Osteocyte (in vitro differentiated cells): Measurements from ENCODE around the gene TRAP1. TPM values are rescaled to one million over a fixed set of nuclear protein-coding genes. Genes with fewer than 3 reads are reported as not detected.

Source experiments
- DNase-seq: peaks from one replicate; pipeline ENCODE4 v3.0.0; 2021; ENCODE audit warnings: mixed read lengths; ENCODE audit not compliant: unreplicated experiment; ENCODE audit errors: extremely low spot score
- H3K27ac Mint-ChIP-seq: one replicate; pipeline ENCODE4 v1.8.0; 2021; ENCODE audit warnings: mild to moderate bottlenecking, mixed read lengths; ENCODE audit not compliant: unreplicated experiment
- H3K27me3 Mint-ChIP-seq: one replicate; pipeline ENCODE4 v1.8.0; 2021; ENCODE audit warnings: mixed read lengths; ENCODE audit not compliant: unreplicated experiment
- H3K36me3 Mint-ChIP-seq: one replicate; pipeline ENCODE4 v1.8.0; 2021; ENCODE audit warnings: mixed read lengths; ENCODE audit not compliant: unreplicated experiment
- H3K4me1 Mint-ChIP-seq: one replicate; pipeline ENCODE4 v1.8.0; 2021; ENCODE audit warnings: mixed read lengths; ENCODE audit not compliant: unreplicated experiment
- H3K4me3 Mint-ChIP-seq: one replicate; pipeline ENCODE4 v1.8.0; 2021; ENCODE audit warnings: mild to moderate bottlenecking, moderate library complexity, mixed read lengths; ENCODE audit not compliant: unreplicated experiment
- H3K9me3 Mint-ChIP-seq: one replicate; pipeline ENCODE4 v1.8.0; 2021; ENCODE audit warnings: mixed read lengths; ENCODE audit not compliant: unreplicated experiment
- total RNA-seq: library from RNA; stranded (reverse); gene quantifications from 2 replicates; pipeline ENCODE4 v1.2.1, GENCODE V29; 2021
- TF ChIP-seq, protein P1 (sequence below): fragments of 200-600 bp; sonication (generic); IDR thresholded peaks from 2 replicates; pipeline ENCODE4 v1.5.0; 2021; ENCODE audit warnings: antibody characterized with exemption, mild to moderate bottlenecking, moderate library complexity

The TRAP1 gene
- total RNA-seq, 1 donor from 2014 or later, result 81.9 TPM

DNA sequence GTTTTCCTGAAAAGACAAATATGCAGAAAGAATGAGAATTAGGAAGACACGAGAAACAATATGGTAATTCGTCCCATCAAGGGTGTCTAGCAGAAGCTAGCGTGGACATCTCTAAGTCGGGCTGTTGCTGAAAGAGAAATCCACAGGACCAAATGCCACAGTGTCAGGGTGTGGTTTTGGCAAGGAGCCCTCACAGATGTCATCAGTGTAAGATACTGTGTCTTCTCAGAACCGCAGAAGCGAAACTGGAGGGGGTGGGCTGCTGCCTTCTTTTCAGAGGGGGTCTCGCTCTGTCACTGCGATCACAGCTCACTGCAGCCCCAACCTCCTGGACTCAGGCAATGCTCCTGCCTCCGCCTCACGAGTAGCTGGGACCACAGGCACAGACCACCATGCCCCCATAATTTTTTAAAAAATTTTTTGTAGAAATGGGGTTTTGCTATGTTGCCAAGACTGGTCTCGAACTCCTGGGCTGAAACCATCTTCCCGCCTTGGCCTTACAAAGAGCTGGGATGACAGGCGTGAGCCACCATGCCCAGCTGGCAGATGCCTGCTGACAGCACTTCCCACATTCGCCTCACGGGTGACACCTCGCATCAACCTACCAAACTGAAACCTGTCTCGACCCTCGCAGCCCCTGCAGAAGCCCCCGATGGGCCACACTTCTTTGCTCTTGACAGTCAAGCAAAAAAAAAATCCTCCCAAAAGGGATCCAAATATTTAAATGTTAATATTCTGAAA, 26.2 kb downstream of the TRAP1 start:
- TF ChIP-seq, protein P1, sequence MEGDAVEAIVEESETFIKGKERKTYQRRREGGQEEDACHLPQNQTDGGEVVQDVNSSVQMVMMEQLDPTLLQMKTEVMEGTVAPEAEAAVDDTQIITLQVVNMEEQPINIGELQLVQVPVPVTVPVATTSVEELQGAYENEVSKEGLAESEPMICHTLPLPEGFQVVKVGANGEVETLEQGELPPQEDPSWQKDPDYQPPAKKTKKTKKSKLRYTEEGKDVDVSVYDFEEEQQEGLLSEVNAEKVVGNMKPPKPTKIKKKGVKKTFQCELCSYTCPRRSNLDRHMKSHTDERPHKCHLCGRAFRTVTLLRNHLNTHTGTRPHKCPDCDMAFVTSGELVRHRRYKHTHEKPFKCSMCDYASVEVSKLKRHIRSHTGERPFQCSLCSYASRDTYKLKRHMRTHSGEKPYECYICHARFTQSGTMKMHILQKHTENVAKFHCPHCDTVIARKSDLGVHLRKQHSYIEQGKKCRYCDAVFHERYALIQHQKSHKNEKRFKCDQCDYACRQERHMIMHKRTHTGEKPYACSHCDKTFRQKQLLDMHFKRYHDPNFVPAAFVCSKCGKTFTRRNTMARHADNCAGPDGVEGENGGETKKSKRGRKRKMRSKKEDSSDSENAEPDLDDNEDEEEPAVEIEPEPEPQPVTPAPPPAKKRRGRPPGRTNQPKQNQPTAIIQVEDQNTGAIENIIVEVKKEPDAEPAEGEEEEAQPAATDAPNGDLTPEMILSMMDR, result no peak
- peak overlapping the region; percentile 40 for H3K4me3 Mint-ChIP-seq
- peaks cover 17% of the 10 kb centered on the region for H3K36me3 Mint-ChIP-seq
- no peaks in the 10 kb centered on the region for H3K9me3 Mint-ChIP-seq
- H3K4me1 Mint-ChIP-seq, result peaks cover 18% of the 10 kb centered on the region
- no peaks in the 10 kb centered on the region for H3K27me3 Mint-ChIP-seq
- peak overlapping the region; percentile 78 for H3K27ac Mint-ChIP-seq
- DNase-seq, result no peak

DNA sequence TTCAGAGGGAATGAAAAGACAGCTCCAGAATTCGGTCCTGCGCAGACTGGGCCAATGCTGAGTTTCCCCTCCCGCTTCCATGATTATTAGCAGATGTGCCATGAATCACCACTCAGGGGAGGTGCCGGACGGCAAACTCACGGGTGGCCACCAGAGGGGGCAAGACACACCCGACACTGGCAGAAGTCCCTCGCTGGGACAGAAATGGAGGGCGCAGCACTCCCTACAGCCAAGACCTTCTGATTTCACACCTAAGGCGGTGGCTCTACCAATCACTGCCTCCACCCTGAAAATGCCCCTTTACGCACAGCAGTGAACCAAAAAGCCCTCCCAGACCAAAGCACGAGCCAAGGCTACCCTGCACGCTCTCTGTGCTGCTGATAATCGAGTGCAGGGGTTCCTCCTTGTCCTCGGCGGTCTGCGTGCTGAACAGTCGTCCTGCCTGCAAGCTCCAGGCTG, 26.8 kb downstream of the TRAP1 start:
- Mint-ChIP-seq H3K27me3 (no peaks in the 10 kb centered on the region), H3K27ac (peak overlapping the region; percentile 78), H3K4me1 (peaks cover 18% of the 10 kb centered on the region), H3K9me3 (no peaks in the 10 kb centered on the region), H3K36me3 (peaks cover 21% of the 10 kb centered on the region), H3K4me3 (peak overlapping the region; percentile 40)
- TF ChIP-seq, protein P1, result peak; percentile 96
- peak; percentile 98 for DNase-seq

DNA sequence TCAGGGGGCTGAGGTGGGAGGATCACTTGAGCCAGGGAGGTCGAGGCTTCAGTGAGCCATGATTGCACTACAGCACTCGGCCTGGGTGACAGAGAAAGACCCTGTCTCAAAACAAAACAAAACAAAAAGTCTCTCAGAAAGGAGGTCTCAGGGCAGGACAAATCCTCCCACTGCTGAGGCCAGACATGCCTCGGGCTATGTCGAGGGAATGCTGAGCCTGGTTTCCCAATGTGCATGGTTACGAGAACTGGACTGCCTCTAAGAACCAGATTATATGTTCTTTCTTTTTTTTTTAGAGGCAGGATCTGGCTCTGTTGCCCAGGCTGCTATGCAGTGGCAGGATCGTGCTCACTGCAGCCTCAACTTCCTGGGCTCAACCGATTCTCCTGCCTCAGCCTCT, 27.6 kb downstream of the TRAP1 start:
- no peak overlapping the region for H3K4me3 Mint-ChIP-seq
- no peaks in the 10 kb centered on the region for H3K27me3 Mint-ChIP-seq
- no peak for DNase-seq
- H3K36me3 Mint-ChIP-seq, result peaks cover 23% of the 10 kb centered on the region
- TF ChIP-seq, protein P1, result no peak
- H3K27ac Mint-ChIP-seq, result peak overlapping the region; percentile 78
- H3K9me3 Mint-ChIP-seq, result no peaks in the 10 kb centered on the region
- H3K4me1 Mint-ChIP-seq, result peaks cover 18% of the 10 kb centered on the region

DNA sequence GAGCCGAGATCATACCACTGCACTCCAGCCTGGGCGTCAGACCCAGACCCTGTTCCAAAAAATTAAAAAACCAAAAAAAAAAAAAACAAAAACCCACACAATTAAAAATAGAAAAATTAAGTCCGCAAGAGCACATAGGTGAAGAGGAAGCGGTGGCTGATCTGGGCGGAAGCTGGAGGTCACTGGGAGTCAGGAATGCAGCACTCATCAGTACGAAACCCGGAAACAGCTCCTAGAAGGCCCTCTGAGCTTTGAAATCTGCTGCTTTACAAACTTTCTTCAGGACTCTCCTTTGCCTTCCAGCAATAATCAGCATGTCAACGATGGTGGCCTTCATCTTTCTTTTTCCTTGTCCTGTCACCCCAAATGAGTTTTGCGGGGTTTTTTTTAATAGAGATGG, 29.5 kb downstream of the TRAP1 start:
- Mint-ChIP-seq H3K36me3 (peaks cover 25% of the 10 kb centered on the region), H3K27ac (no peak overlapping the region), H3K27me3 (no peaks in the 10 kb centered on the region), H3K4me3 (no peak overlapping the region), H3K9me3 (no peaks in the 10 kb centered on the region), H3K4me1 (peaks cover 18% of the 10 kb centered on the region)
- TF ChIP-seq, protein P1, result no peak
- DNase-seq, result no peak

- DNase-seq, result no peak
- H3K4me3 Mint-ChIP-seq, result no peak overlapping the region
- TF ChIP-seq, protein P1, result no peak
- H3K27me3 Mint-ChIP-seq, result no peaks in the 10 kb centered on the region
- peaks cover 31% of the 10 kb centered on the region for H3K36me3 Mint-ChIP-seq
- H3K9me3 Mint-ChIP-seq, result no peaks in the 10 kb centered on the region
- no peak overlapping the region for H3K27ac Mint-ChIP-seq
- peaks cover 18% of the 10 kb centered on the region for H3K4me1 Mint-ChIP-seq
Observed at GRCh38 chr16:3687021-3687420, 30.3 kb downstream of the TRAP1 start.
